SK-N-SH (cell line): Measurements from ENCODE around the gene RETSAT. TPM values are rescaled to one million over a fixed set of nuclear protein-coding genes. Genes with fewer than 3 reads are reported as not detected.

ENCODE experiments used
- CTCF ChIA-PET: fragments of 300-600, 350-600 bp; formaldehyde crosslinking; extraction: SDS; loops from one replicate; lab custom pipeline; 2021; lab: Yijun Ruan, JAX
- POLR2A ChIA-PET: fragments of 350-600 bp; sonication (Branson Sonifier 250); formaldehyde crosslinking; extraction: SDS; loops from one replicate; lab custom pipeline; 2020; ENCODE audit warnings: antibody characterized with exemption, inconsistent platforms; lab: Yijun Ruan, JAX
- DNase-seq: peaks from one replicate; pipeline ENCODE4 v3.0.0; 2012
- H2AFZ ChIP-seq: fragments of 200-600 bp; sonication (generic); 2 replicates; pipeline ENCODE4 v1.8.1; 2016; ENCODE audit warnings: antibody characterized with exemption, mild to moderate bottlenecking, low read depth
- H3F3A ChIP-seq: fragments of 200-600 bp; sonication (generic); replicated peaks from 2 replicates; pipeline ENCODE3; 2016; ENCODE audit warnings: antibody characterized with exemption, mild to moderate bottlenecking; ENCODE audit not compliant: insufficient read depth
- H3K27ac ChIP-seq, 2 experiments: fragments of 200-500 bp in 1 of 2; fragments of 200-600 bp in 1 of 2; sonication (Bioruptor generic) in 1 of 2; sonication (generic), shearing (Covaris generic) in 1 of 2; 2 replicates each; pipeline versions ENCODE4 v1.5.1 to v1.6.1; 2014 to 2016; ENCODE audit warnings: low read depth in 2 of 2, inconsistent platforms in 1 of 2, low read length in 1 of 2, mild to moderate bottlenecking in 1 of 2, mixed read lengths in 1 of 2
- H3K27me3 ChIP-seq: fragments of 200-600 bp; sonication (generic), shearing (Covaris generic); 2 replicates; pipeline ENCODE4 v1.6.1; 2016; ENCODE audit warnings: mixed run types; ENCODE audit not compliant: insufficient read depth
- H3K36me3 ChIP-seq, 2 experiments: fragments of 200-500 bp in 1 of 2; fragments of 200-600 bp in 1 of 2; sonication (Bioruptor generic) in 1 of 2; sonication (generic) in 1 of 2; replicated peaks in 1 of 2; 2 replicates each; pipeline versions ENCODE3 to v1.5.1; 2014 to 2016; ENCODE audit warnings: low read length in 1 of 2, mild to moderate bottlenecking in 1 of 2; ENCODE audit not compliant: insufficient read depth in 2 of 2, control insufficient read depth in 1 of 2
- H3K4me1 ChIP-seq, 2 experiments: fragments of 200-500 bp in 1 of 2; fragments of 200-600 bp in 1 of 2; sonication (Bioruptor generic) in 1 of 2; sonication (generic), shearing (Covaris generic) in 1 of 2; 2 replicates each; pipeline versions ENCODE4 v1.5.1 to v1.6.1; 2014 to 2016; ENCODE audit warnings: low read depth in 1 of 2, low read length in 1 of 2, mixed run types in 1 of 2; ENCODE audit not compliant: insufficient read depth in 2 of 2, control insufficient read depth in 1 of 2
- H3K4me2 ChIP-seq: fragments of 200-600 bp; sonication (generic), shearing (Covaris generic); 2 replicates; pipeline ENCODE4 v1.6.1; 2017; ENCODE audit warnings: mixed run types
- H3K4me3 ChIP-seq, 2 experiments: fragments of 200-500 bp in 1 of 2; fragments of 200-600 bp in 1 of 2; sonication (Bioruptor generic) in 1 of 2; sonication (generic), shearing (Covaris generic) in 1 of 2; 2 replicates each; pipeline versions ENCODE4 v1.5.1 to v1.8.1; 2014 to 2016; ENCODE audit warnings: low read depth in 2 of 2, inconsistent platforms in 1 of 2, low read length in 1 of 2, mild to moderate bottlenecking in 1 of 2, mixed read lengths in 1 of 2, moderate library complexity in 1 of 2
- H3K79me2 ChIP-seq: fragments of 200-600 bp; sonication (generic); 2 replicates; pipeline ENCODE4 v1.8.1; 2017; ENCODE audit warnings: mild to moderate bottlenecking; ENCODE audit not compliant: insufficient read depth
- H3K9ac ChIP-seq: fragments of 200-600 bp; sonication (generic); 2 replicates; pipeline ENCODE4 v1.6.1; 2017; ENCODE audit warnings: mixed run types
- H3K9me2 ChIP-seq: fragments of 200-600 bp; sonication (generic); 2 replicates; pipeline ENCODE4 v1.6.1; 2017; ENCODE audit warnings: mixed run types
- H3K9me3 ChIP-seq: fragments of 200-600 bp; sonication (generic); 2 replicates; pipeline ENCODE4 v1.6.1; 2017; ENCODE audit warnings: mixed run types, mild to moderate bottlenecking, moderate library complexity
- H4K20me1 ChIP-seq: fragments of 200-600 bp; sonication (generic); 2 replicates; pipeline ENCODE4 v1.6.1; 2017; ENCODE audit warnings: mild to moderate bottlenecking, mixed run types; ENCODE audit not compliant: insufficient read depth
- CHD2 ChIP-seq: fragments of 150-350 bp; IDR thresholded peaks from 2 replicates; pipeline ENCODE4 v1.6.1; 2018; ENCODE audit warnings: low read length; ENCODE audit not compliant: partially characterized antibody
- CTCF ChIP-seq: fragments of 200-600 bp; sonication (generic); IDR thresholded peaks from 2 replicates; pipeline ENCODE4 v1.6.1; 2017; ENCODE audit warnings: antibody characterized with exemption, mild to moderate bottlenecking, moderate library complexity
- EZH2phosphoT487 ChIP-seq: fragments of 200-600 bp; sonication (generic); IDR thresholded peaks from 2 replicates; pipeline ENCODE4 v1.6.1; 2017; ENCODE audit warnings: low read depth, mixed run types, mild to moderate bottlenecking, antibody characterized with exemption, moderate library complexity, borderline replicate concordance
- FOSL2 ChIP-seq: IDR thresholded peaks from 2 replicates; pipeline ENCODE4 v1.4.0; 2012; ENCODE audit warnings: low read depth, mild to moderate bottlenecking, moderate library complexity, borderline replicate concordance
- FOXJ3 ChIP-seq: sonication (generic); formaldehyde crosslinking; IDR thresholded peaks from 2 replicates; pipeline ENCODE4 v1.5.1; 2020; ENCODE audit warnings: mild to moderate bottlenecking, missing genetic modification reagents
- GATA2 ChIP-seq: sonication (generic); formaldehyde crosslinking; IDR thresholded peaks from 2 replicates; pipeline ENCODE4 v1.5.0; 2020; ENCODE audit warnings: mild to moderate bottlenecking, missing genetic modification reagents
- JUND ChIP-seq: IDR thresholded peaks from 2 replicates; pipeline ENCODE4 v1.4.0; 2012
- MXI1 ChIP-seq: IDR thresholded peaks from 2 replicates; pipeline ENCODE4 v1.6.1; 2012; ENCODE audit warnings: mild to moderate bottlenecking, low read depth, low read length, improper control_type of control experiment
- NFIC ChIP-seq: IDR thresholded peaks from 2 replicates; pipeline ENCODE4 v1.4.0; 2012; ENCODE audit warnings: borderline replicate concordance
- NRF1 ChIP-seq: IDR thresholded peaks from 2 replicates; pipeline ENCODE4 v1.6.1; 2012; ENCODE audit warnings: low read depth, mild to moderate bottlenecking, low read length
- RAD21 ChIP-seq: IDR thresholded peaks from 2 replicates; pipeline ENCODE4 v1.6.1; 2012; ENCODE audit warnings: mild to moderate bottlenecking, low read length
- RFX5 ChIP-seq: IDR thresholded peaks from 2 replicates; pipeline ENCODE4 v1.6.1; 2012; ENCODE audit warnings: mild to moderate bottlenecking, improper control_type of control experiment, low read length
- SIN3A ChIP-seq: IDR thresholded peaks from 2 replicates; pipeline ENCODE4 v1.6.1; 2012; ENCODE audit warnings: low read depth, mild to moderate bottlenecking, low read length, moderate library complexity, borderline replicate concordance
- USF1 ChIP-seq: IDR thresholded peaks from 2 replicates; pipeline ENCODE4 v1.4.0; 2012; ENCODE audit warnings: low read depth, borderline replicate concordance
- USF2 ChIP-seq: fragments of 150-350 bp; IDR thresholded peaks from 2 replicates; pipeline ENCODE4 v1.6.1; 2017; ENCODE audit warnings: antibody characterized with exemption, low read length, low read depth, borderline replicate concordance
- WGBS: methylation state at CpG from one replicate; pipeline ENCODE4 v1.1.6; 2017; ENCODE audit warnings: low lambda C conversion rate; 5-methylcytosine and 5-hydroxymethylcytosine counted together
- polyA plus RNA-seq, 3 experiments: library from polyadenylated mRNA; depleted of rRNA; stranded (reverse); fragments of >200 nt; gene quantifications; 2 replicates each; pipeline ENCODE4 v1.2.3, GENCODE V29; 2012
- TF ChIP-seq, protein P1 (sequence below): IDR thresholded peaks from 2 replicates; pipeline ENCODE4 v1.4.0; 2012; ENCODE audit warnings: low read depth, borderline replicate concordance
- TF ChIP-seq, protein P2 (sequence below): IDR thresholded peaks from 2 replicates; pipeline ENCODE4; 2012

RETSAT gene
- polyA plus RNA-seq, 1 of the 3 experiments (the other 2 are of a cell fraction): 28.0 TPM

GRCh38 chr2:85387754-85388153, 33.4 kb upstream of the RETSAT start:
- H3K27me3 ChIP-seq: no peaks in the 10 kb centered on the region
- no peaks in the 10 kb centered on the region for H3K79me2 ChIP-seq
- no peak overlapping the region for H3K27ac ChIP-seq
- no peaks in the 10 kb centered on the region for H4K20me1 ChIP-seq
- peaks cover 6 to 11% of the 10 kb centered on the region in 2 experiments for H3K36me3 ChIP-seq
- no peak overlapping the region for H2AFZ ChIP-seq
- 100% methylated on average over 2 of the region's 2 CpGs for WGBS
- no peak overlapping the region for H3K9ac ChIP-seq
- H3K4me3 ChIP-seq: no peak overlapping the region
- H3F3A ChIP-seq: no peaks in the 10 kb centered on the region
- H3K9me3 ChIP-seq: no peaks in the 10 kb centered on the region
- CTCF ChIA-PET: interaction anchor here (1.6 kb wide), 1 partner anchor 22 kb away, joined by 4 read pairs; no protein-coding TSS in a partner anchor
- H3K4me2 ChIP-seq: no peak overlapping the region
- DNase-seq: no peak
- no peaks in the 10 kb centered on the region for H3K9me2 ChIP-seq
- POLR2A ChIA-PET: no interaction called here
- no peak for TF ChIP-seq EZH2phosphoT487
- TF ChIP-seq CHD2: no peak
- no peak for TF ChIP-seq NFIC
- no peak for TF ChIP-seq JUND
- no peak for TF ChIP-seq FOXJ3 (CRISPR knock-in tag)
- TF ChIP-seq, protein P1, sequence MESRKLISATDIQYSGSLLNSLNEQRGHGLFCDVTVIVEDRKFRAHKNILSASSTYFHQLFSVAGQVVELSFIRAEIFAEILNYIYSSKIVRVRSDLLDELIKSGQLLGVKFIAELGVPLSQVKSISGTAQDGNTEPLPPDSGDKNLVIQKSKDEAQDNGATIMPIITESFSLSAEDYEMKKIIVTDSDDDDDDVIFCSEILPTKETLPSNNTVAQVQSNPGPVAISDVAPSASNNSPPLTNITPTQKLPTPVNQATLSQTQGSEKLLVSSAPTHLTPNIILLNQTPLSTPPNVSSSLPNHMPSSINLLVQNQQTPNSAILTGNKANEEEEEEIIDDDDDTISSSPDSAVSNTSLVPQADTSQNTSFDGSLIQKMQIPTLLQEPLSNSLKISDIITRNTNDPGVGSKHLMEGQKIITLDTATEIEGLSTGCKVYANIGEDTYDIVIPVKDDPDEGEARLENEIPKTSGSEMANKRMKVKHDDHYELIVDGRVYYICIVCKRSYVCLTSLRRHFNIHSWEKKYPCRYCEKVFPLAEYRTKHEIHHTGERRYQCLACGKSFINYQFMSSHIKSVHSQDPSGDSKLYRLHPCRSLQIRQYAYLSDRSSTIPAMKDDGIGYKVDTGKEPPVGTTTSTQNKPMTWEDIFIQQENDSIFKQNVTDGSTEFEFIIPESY: no peak
- TF ChIP-seq SIN3A: no peak
- TF ChIP-seq FOSL2: no peak
- no peak for TF ChIP-seq MXI1
- no peak for TF ChIP-seq NRF1
- no peak for TF ChIP-seq USF1
- no peaks in the 10 kb centered on the region for H3K4me1 ChIP-seq

- Histone ChIP-seq H3K27ac (no peak overlapping the region), H3K27me3 (no peaks in the 10 kb centered on the region), H3K9me2 (no peaks in the 10 kb centered on the region), H2AFZ (no peak overlapping the region), H3K4me3 (no peak overlapping the region), H3K4me2 (no peak overlapping the region), H3K9me3 (no peaks in the 10 kb centered on the region), H4K20me1 (no peaks in the 10 kb centered on the region), H3K9ac (no peak overlapping the region), H3K36me3 (peaks cover 11 to 21% of the 10 kb centered on the region in 2 experiments), H3K4me1 (no peaks in the 10 kb centered on the region), H3K79me2 (no peaks in the 10 kb centered on the region), H3F3A (no peaks in the 10 kb centered on the region)
- DNase-seq: no peak
- ChIA-PET CTCF (interaction anchor here (1.8 kb wide), 1 partner anchor 175 kb away, joined by 5 read pairs; the partner anchor contains the start of gene GGCX), POLR2A (no interaction called here)
- WGBS: 81% methylated on average over 2 of the region's 2 CpGs
- TF ChIP-seq NFIC (no peak), FOXJ3 (CRISPR knock-in tag) (no peak), CHD2 (no peak), USF1 (no peak), USF2 (no peak), CTCF (no peak), RFX5 (no peak), RAD21 (no peak), GATA2 (no peak)
- TF ChIP-seq, protein P2, sequence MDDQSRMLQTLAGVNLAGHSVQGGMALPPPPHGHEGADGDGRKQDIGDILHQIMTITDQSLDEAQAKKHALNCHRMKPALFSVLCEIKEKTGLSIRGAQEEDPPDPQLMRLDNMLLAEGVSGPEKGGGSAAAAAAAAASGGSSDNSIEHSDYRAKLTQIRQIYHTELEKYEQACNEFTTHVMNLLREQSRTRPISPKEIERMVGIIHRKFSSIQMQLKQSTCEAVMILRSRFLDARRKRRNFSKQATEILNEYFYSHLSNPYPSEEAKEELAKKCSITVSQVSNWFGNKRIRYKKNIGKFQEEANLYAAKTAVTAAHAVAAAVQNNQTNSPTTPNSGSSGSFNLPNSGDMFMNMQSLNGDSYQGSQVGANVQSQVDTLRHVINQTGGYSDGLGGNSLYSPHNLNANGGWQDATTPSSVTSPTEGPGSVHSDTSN: no peak
- TF ChIP-seq, protein P1: no peak
Measured at GRCh38 chr2:85385746-85386145, 31.4 kb upstream of the RETSAT start.
